SHP77 treated with DMSO at 0.1 percent for 48 hours (cell line): Measurements from ENCODE around the gene B9D1.

Experiments used
- DNase-seq: peaks from one replicate; lab custom pipeline; 2025; lab: John Stamatoyannopoulos, UW

B9D1 gene

DNA sequence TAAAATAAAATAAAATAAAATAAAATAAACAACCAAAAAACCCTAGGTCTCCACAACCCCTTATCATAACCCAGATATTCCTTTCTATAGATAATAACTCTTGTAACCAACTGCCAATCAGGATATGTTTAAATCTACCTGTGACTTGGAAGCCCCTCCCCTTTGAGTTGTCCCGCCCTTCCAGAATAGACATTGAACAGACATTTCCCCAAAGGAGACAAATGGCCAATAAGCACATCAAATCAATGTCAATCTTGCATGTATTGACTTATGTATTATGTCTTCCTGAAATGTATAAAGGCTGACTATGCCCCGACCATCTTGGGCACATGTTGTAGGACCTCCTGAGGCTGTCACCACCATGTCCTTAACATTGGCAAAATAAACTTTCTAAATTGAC lies 14.3 kb upstream of the B9D1 start:
- DNase-seq, result no peak

DNA sequence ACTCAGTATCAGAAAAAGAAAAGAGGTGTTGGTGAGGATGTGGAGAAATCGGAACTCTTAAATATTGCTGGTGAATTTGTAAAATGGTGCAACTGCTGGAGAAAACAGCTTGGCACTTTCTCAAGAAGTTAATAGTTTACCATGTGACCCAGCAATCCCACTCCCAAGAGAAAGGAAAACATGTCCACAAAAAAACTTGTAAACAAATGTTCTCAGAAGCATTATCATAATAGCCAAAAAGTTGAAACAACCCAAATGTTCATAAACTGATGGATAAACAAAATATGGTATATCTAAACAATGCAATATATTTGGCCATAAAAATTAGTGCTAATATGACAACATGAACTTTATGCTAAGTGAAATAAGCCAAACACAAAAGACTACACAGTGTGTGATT lies 13.2 kb upstream of the B9D1 start:
- DNase-seq, result no peak

DNA sequence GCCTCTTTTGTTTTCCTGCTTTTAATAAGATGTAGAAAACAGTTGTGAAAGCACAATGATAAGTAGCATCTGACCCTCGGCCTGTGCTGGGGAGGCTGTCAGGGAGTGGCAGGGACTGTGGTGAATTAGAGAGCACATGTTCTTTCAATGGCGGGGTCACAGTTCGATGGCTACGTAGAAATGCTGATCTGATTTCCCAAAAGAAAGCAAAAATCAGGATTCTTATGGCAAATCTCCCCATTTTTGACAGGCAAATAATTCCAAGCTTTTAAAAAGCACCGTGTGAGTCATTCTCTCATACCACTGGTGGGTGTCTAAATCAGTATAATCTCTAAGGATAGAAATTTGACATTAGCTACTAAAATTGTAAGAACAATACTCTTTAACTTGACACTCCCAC lies 11.6 kb upstream of the B9D1 start:
- DNase-seq, result no peak

DNA sequence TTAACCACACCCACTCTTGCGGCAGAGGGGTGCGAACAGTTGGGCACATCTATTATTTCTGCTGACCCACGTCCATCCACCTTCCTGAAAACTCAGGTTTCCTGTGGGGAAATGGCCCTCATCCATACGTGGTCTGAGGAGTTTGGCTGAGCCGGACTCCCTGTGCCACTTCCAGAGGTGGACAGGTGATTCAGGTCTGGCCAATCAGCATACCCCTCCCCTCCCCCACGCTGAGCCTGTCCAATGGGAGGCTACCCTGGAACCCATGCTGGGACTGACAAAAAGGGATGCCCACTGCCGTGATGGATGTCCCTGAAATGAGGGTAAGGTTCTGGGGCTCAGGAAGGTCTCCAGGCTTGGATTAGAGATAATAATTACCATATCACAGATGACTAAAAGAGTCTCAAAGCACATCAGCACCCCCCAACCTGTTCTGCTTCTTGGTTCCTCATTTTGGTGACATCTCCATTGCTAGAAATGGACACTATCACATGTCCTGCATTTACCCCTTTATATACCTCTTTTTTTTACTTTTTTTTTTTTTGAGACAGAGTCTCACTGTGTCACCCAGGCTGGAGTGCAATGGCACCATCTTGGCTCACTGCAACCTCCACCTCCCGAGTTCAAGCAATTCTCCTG lies 10.5 kb upstream of the B9D1 start:
- DNase-seq, result no peak

DNA sequence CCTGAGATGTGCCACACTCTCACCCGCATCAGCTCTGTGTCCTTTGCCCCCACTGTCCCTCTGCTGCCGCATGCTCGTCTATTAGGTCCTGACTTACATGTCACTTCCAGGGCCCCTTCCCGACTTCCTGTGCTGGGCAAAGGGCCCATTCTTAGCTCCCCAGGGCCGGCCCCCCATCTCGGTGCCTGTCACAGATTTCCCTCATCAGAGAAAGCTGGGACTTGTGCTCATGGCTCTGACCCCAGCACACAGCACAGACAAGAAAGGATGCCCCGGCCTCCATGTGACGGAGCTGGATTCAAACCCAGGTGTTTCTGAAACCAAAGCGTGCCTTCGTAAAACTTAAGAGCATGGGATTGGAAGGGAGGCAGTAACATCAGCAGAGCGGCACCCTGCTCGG lies 9.9 kb upstream of the B9D1 start:
- no peak for DNase-seq

DNA sequence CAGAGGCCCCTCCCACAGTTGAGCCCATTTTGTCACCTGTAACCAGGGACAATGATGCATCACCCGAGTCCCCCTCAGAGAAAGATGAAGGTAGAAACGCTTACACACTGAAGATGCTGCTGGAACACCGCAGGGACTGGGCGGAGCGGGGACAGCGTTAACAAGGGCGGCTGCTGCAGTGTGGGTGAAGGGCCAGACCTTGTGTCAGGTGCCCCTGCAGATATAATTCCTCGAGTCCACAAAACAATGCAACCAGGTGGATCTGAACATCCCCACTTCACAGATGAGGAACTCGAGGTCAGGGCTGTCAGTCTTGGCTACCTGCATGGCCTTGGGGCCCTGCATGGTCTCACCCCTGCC lies 9.5 kb upstream of the B9D1 start:
- no peak for DNase-seq

DNA sequence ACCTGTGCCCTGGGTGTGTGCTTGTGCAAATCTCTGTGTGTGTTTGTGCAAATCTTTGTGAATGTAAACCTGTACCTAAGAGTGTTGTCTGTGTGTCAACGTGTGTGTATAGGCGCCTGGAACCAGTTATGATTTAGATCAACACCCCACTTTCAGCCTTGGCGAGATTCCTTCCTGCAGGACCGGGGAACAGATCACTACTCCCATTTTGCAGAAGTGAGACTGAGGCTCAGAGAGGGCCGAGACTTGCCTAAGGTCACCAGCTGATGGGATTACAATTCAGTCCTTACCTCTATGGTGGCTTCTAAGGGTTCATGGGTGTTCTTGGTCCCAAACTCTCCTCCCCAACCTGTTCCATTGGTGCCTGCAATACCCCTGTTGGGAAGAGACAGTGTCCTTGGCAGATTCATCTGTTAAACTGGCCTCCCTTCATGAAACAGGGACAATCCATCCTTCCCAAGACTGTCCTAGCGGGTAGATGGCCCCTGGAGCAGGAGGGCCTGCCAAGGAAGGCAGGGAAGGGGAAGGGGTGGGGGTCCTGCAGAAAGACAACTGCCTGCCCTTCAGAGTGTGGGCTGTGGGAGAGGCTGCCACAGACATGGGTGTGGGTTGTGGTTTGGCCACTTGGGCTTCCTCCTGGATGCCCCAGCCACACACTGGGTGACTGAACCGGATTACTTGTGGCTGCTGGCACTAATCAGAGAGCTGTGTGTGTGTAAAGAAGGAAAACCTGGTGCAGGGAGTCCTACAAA lies 8.9 kb upstream of the B9D1 start:
- DNase-seq, result no peak

DNA sequence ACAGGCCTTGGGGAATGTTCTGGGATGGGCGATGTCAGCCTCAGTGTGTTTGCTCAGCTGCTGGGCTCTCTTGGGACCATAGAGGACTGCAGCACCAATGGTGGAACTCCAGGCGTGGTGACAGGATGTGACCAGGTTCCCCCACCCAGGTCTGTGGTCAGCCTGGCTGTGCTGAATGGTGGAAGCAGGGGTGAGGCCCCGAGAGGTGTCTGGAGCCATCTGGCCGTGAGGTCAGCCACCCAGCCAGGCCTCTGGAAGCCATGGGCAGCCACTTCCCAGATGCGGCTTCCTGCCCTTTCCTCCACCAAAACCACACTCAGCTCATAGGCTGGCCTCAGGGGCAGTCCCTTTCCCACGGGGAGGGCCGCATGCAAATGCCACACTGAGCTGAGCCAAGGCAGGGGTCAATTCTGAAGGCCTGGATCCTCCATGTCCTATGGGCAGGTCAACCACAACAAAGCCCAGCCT lies 8.0 kb upstream of the B9D1 start:
- peak; percentile 74 for DNase-seq

DNA sequence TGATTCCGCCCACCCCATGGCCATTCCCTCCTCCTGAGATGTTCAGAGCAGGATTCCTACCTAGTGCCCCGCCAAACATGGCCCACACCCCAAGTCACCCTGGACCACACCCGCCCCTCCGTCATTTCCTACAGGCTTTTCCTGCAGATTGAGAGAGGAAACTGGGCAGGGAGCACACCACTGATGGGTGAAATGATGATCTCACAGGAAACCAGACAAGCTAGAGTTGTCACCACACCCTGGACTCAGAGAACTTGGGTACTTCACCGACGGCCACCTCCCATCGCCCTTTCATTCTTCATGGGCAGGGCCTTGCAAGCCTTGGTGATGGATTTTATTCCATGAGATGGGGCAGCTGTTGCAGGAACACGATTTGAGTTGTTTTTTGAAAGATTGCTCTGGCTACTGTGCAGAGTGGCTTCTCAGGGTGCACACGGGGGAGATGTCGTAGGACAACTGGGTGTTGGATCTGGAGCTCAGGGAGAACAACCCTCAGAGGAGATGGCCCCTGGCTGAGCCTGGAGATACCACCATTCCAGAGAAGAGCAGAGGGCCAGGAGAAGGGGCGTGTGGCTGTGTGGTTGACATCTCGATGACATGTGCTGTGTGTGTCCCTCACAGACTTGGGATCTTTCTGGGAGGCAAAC lies 7.4 kb upstream of the B9D1 start:
- DNase-seq, result no peak

DNA sequence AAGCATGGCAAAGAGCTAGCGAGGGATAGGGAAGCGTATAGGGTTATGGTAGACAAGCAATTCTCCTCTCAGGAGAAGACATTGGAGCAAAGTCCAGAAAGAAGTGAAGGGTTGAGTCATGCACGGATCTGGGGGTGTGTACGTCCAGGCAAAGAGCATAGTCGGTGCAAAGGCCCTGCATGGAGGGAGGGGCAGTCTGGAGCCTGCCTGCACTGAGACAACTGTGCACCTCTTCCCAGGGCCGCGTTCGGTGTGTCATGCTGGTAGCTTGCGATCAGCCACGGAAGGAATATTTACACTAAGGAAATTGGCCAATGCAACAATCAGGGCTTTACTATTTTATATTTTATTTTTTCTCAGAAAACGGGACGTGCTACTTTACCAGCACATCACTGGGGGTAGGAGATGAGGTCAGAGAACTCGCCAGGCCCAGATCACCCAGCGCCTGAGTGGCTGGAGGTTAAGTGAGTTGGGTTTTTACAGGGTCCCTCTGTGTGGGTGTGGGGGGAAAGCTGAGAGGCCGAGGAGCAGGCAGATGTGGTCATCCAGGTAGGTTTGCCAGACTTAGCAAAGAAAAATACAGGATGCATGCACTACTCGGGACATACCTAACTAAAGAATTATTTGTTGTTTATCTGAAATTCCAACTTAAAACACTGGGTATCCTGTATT lies 6.7 kb upstream of the B9D1 start:
- no peak for DNase-seq

DNA sequence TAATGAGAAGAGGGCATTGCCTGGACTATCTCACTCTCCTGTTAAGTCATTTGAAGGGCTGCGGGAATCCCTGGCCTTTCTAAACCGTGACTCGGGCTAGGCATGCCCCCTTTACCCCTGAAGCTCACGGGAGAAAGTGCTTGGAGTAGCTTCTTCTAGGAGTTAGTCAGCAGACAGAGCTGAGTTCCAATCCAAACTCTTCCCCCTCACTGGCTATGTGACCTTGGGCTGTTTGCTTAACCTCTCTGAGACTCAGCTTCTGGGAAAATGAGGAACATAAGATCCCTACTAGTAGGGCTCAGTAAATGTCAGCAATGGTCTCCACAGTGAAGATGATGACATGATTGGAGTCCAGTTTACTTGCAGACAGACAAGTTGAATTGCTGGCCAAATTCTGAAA lies 5.7 kb upstream of the B9D1 start:
- no peak for DNase-seq

DNA sequence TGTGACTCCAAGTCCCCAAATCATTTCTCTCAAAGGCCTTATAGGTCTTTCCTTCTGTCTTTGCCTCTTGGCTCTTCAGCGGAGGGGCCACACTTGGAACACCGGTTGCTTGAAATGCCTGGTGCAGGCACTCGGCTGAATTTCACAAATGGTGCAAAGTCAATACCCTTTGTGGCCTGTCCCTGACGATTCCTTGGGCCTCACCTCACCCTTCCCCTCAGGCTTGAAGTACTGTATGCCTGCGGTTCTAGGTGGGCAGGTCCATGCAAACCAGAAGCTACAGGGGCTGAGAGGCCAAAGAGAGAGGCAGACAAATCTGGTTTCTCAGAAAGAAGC lies 4.1 kb upstream of the B9D1 start:
- no peak for DNase-seq

DNA sequence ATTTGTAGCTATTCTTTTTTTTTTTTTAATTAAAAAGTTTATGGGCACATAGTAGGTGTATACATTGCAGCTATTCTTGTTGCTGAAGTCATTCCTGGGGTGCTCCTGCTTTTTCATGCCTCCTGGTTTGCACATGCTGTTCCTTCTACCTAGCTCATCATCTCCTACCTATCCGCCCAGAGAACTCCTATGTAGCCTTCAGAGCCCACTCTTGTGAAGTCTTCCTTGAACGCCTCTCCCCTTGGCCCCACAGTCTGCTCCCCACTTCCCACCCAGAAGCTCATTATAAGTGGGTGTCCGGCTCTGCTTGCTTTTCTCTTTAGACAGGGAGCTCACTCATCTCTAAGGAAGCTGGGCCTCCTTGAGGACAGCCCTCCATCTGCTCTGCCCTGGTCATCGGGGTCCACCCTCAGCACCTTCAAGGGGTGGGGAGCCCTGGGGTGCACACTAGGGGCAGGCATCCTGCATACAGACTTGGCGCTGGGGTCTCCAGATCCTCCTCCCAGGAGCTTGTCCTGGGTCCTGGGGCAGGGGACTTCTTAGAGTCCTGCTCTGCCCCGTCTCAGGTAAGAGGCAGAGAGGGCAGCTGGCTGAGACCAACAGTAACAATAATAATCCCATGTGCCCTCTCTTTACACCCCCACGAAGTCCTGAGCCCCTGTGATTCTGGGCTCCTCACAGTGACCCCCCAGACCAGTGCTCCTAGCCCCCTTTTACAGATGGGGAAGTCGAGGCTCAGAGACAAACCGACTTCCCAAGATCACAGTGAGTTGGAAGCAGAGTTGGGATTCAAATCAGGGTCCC lies 3.5 kb upstream of the B9D1 start:
- no peak for DNase-seq

DNA sequence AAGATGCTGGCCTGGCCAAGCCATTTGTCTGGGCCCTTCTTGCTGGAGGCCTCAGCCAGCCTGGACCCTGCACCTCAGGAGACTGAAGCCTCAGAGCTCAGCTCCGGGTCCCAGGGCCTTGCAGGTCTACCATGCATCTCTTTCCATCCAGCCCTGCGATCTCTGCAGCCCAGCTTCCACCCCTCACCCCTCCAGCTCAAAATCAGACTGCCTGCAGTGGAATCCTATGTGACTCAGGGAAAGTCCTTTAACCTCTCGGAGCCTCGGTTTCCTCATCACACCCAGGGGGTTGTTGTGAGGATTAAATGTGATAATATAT lies 2.9 kb upstream of the B9D1 start:
- no peak for DNase-seq

DNA sequence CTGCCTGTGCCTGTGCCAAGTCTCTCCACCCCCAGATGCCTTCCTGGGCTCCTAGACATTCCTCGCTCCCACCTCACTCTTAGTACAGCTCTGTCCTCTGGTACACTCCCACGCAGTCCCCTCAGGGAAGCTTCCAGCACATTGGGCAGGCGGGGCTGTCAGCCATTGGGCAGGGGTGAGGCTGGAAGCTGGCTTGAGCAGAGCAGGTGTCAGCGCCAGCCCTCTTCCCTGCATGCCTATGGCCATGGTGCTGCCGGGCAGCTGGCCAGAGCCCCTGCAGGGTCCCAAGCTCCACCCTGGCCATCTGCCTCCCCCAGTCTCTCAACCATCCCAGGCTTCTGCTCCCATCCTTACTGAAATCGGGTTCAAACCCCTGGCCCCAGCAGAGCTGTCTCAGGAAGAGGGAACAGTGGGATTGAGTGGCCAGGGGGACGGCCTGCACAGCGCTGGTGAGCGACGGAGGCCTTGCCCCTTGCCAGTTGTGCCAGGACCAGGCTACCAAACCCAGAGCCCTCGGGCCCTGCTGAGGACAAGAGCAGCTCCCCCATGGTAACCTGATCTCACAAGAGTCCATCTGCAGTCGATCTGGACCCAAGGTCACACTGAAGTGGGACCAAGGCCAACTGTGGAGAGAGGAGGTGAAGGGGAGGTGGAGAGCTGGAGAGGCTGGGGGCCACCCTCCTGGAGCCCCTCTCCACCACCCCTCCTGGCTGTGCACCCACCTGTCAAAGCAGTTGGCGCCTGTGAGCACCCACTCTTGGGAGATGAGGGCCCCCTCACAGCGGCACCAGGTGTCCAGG lies 2.4 kb upstream of the B9D1 start:
- peak; percentile 63 for DNase-seq

DNA sequence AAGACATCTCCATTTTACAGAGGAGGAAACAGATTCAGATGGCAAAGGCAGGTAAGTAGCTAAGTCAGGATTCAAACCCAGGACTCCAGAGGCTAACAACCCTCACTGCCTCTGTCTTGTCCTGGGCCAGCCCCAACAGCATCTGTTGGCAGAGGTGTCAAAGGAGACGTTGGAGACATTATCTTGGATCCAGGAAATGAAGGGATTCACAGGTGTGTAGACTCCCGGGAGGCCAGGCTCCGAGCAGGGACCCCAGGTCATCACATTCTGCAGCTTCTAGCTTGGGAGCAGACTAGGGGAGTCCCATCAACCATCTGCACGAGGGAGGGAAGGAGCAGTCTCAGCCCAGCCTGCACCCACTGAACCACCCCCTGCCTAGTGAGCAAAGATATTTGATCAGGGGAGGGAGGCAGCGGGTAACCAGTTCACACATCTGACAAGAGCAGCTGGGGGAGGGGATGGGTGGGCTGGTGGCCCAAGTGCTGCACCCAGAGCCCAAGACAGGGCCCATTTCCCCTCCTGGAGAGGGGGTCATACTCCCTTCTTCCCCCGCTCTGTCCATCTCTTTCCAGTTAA lies 1.0 kb upstream of the B9D1 start:
- no peak for DNase-seq

DNA sequence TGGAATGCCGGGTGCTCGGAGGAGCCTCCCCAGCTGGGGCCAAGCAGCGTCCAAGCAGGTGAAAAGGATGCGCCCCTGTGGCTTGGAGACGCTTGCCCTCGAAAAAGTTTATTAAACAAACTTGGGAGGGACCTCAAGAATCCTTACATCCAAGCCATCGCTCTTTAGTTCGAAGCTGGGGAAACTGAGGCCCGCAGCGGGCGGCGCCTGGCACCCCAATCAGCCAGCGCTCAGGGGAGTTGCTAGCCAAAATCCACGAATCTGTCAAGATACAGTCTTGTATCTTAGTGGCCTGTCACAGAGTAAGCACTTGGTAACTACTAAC lies 553 bp upstream of the B9D1 start:
- no peak for DNase-seq

DNA sequence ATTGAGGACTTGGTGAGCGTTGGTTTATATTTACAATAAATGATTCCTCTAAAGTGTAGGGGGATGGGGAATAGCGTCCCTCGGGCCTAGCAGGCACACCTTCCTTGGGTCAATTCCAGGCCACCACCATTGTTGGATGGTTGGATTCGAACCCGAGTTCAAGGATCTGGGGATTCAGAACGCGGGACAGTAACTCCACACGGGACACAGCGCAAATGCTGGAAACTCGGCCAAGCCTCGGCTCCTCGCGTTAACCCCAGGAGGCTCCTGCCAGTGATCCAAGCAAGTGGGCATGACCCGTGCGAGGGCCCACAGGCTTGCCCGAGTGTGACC lies 613 bp downstream of the B9D1 start:
- DNase-seq, result no peak

DNA sequence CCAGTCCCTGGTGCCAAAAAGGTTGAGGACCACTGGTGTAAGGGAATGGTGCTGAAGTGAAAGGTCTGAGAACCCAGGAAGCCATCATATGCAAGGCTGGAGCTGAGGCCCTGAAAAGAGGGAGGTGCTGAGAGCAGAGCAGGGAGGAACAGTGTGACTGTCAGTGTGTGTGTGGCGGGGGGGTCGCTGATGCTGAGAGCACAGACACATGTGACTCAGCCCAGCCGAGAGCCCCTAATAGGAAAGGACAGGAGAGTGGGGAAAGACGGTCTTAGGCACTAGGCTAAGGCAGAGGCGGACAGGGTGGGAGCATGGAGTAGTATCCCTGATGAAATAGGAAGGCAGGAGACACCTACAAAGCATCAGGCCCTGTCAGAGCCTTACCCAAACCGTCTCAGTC lies 1.2 kb downstream of the B9D1 start:
- no peak for DNase-seq

DNA sequence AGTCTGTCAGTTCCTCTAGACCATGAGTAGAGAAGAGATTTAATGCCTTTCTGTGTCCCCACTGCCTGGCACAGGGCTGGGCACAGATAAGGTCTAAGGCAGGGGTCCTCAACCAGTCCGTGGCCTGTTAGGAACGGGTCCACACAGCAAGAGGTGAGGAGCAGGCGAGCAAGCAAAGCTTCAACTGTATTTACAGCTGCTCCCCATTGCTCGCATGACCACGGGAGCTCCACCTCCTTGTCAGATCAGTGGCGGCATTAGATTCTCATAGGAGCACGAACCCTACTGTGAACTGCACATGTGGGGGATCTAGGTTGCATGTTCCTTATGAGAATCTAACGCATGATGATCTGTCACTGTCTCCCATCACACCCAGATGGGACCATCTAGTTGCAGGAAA lies 1.8 kb downstream of the B9D1 start:
- no peak for DNase-seq

DNA sequence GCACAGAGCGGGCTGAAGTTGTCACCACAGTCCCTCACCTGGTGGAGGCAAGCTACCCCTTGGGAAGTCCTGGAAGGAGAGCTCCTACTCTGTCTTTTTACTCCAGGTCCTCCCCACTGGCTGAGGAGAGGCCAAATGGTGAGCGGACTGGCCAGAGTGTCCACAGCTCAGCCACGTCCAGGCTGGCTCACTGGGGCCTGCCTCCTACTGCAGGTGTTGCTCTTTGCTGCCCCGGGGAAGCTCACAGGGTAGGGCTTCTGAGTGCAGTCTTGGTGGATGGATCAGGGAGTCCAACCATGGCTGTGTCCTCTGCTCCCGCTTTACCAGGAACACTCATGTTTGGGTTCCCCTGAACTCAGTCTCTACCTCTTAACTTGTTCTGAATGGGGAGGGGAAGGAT lies 2.7 kb downstream of the B9D1 start:
- DNase-seq, result no peak

DNA sequence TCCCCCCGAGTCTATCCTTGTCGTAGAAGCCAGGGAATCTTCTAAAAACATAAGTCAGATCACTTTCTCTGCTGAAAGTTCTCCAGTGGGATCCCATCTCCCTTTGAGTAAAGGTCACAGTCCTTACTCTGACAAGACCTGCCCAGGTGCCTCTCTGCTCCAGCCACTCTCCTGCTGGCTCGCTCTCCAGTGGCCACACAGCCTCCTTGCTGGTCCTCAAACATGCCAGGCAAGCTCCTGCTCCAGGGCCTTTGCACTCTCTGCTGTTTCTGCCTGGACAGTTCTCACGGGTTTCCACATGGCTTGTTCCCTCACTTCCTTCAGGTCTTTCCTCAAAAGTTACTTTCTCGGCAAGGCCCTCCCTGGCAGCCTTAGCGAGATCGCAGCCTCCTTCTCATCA lies 3.4 kb downstream of the B9D1 start:
- no peak for DNase-seq
